Activated CD8-positive, alpha-beta memory T cell treated with anti-CD3 and anti-CD28 coated beads, Interleukin-2, amount 50 U/mL, for 4 hours (primary cell): ENCODE data around the gene ABR.

Experiments used
- DNase-seq: peaks from one replicate; pipeline ENCODE4 v3.0.0-alpha.2; 2020

The ABR gene

DNA sequence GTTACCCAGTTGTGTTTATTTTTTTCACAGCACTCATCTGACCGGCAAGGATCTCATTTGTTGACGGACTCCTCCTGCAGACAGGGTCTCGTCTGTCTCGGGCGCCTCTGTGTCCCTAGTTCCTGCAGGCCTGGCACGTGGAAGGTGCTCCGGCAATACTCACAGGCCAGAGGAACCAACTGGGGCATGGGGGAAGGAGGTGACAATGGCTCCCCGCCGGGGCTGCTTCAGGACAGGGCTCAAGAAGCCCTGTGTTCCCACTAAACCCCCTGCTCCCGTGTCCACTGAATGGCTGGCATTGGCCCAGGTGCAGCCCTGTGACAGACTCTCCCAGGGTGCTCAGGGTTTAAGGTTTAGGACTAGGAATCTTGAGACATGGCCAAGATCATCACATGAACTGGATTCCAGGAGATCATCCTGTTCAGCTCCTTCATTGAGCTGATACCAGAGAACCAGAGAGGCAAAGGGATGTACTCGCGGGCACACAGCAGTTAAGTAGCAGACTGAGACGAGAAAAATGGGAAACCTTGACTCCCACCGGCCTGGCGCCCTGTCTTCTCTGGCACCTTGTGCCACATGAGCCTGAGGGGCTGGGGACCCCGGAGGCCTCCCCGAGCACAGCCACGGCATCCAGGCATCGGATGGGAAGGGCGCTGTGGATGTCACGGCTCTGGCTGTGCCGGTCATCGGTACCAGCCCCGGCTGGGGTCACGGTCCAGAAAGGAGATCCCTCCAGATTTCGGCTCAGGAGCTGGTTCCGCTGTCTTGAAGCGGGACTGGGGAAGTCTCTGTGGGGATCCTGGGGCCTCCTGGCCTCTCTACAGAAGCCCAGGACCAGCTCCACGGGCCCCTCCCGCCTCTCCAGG lies 153.8 kb downstream of the ABR start:
- no peak for DNase-seq

DNA sequence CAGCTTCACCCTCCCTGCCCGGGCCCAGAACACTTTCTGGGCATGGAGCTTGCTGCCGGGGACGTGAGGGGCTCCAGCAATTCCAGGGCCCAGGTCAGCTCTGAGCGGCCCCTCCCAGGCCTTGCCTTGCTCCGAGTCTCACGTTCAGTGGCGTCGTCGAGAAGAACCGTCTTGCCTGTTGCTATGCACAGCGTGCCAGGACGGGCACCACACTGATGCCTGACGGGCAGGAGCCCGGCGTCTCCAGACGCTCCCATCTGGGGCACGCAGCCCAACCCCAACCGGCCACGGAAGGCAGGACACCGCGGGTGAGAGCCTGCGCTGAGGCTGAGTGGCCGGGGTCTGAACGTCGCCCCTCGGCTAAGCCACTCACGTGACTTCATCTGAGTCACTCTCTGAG lies 155.7 kb downstream of the ABR start:
- no peak for DNase-seq

DNA sequence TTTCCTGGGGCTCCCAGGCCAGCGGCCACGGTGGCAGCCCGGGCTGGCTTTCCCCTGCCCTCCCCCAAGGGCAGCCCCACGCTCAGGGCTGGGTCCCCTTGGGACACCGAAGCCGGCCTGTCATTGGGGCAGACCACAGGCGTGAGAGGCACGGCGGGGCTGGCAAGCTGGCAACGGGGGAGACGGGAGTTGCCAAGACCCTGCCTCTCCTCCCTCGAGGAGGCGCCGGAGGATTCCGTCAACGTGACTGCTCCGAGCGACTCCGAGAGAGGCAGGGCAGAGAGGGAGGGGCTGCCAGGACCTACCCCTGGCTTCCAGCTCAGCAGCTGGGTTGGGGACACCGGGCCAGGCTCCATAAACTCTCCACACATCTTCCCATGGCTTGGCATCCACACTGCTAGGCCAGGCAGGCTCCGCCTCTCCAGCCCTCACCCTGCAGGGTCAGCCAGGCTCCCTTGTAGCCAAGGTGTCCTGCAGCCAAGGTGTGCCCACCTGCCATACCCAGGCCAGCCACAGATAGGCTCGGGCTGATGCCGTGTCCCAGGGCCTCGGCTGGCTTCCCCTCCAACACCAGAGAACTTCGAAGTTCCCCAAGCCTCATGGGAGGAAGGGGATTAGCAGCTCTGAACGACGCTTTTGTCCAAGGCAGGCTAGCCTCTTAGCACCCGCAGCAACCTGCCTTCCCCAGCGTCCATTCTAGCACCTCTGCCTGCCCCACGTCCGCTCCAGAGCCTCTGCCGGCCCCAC lies 157.3 kb downstream of the ABR start:
- DNase-seq = no peak

DNA sequence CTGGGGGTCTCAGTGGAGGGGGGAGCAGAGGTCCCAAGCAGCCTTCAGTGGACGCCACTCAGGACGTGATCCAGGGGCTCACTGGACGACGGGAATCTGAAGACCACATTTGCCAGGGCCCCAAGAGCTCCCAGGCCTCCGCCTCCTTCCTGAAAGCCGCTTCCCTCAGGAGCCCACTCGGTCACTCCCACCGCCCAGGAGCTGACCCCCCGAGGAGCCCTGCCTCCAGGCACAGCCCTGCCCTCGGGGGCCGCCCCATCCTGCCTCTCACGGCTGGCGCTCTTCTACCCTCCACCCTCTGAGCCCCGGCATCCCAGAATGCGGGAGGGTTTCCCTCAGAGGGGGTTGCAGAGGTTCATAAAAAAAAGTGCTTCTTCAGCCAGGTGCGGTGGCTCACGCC lies 158.6 kb downstream of the ABR start:
- DNase-seq = no peak

DNA sequence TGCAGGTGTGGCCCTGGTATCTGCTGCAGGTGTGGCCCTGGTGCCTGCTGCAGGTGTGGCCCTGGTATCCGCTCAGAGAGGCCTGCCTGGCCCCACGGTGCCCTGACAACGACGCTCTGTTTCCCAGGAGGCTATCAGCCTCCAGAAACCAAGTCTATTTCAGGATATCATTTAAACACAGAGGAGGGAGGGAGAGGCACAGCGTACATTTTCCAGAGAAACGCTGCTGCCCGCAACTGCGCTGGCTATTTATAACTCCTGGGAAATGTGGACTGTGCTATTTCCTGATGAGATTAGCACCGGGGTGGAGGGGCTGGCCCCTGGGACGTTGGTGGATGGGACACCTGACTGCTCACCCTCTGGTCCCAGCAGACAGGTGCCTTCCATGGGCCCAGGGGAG lies 160.3 kb downstream of the ABR start:
- DNase-seq = no peak

DNA sequence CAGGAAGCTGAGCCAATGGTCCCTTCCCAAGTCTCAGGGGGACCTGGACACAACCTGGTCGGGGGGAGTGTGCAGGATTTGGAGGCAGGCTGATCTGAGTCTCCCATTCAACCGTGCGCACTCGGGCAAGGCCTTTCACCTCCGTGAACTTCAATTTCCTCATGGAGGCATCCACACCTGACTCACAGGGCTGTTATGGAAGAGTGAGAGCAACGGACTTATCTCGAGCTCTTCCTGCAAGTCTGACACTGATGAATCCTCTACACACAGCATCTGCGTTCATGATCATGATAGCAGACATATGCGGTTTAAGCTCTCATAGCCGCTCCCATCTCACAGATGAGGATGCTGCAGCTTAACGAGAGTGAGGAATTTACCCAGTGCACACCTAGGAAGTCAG lies 161.2 kb downstream of the ABR start:
- no peak for DNase-seq

DNA sequence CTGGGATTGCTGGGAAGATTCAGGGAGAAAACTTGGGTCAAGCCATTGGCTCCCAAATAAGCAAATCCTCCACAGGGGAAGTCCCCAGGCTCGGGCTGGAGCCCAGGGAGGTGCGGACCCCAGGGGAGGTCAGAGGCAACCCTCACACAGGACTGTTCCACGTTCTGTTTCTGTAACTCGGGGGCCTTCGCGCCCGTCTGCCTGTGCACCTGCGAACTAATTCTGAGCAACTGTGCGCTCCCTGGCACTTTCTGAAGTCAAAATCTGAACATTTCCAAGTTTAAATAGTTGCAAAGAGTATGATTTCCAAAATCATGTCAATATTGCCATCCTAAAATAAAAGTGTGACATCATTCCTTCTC lies 166.1 kb downstream of the ABR start:
- no peak for DNase-seq

DNA sequence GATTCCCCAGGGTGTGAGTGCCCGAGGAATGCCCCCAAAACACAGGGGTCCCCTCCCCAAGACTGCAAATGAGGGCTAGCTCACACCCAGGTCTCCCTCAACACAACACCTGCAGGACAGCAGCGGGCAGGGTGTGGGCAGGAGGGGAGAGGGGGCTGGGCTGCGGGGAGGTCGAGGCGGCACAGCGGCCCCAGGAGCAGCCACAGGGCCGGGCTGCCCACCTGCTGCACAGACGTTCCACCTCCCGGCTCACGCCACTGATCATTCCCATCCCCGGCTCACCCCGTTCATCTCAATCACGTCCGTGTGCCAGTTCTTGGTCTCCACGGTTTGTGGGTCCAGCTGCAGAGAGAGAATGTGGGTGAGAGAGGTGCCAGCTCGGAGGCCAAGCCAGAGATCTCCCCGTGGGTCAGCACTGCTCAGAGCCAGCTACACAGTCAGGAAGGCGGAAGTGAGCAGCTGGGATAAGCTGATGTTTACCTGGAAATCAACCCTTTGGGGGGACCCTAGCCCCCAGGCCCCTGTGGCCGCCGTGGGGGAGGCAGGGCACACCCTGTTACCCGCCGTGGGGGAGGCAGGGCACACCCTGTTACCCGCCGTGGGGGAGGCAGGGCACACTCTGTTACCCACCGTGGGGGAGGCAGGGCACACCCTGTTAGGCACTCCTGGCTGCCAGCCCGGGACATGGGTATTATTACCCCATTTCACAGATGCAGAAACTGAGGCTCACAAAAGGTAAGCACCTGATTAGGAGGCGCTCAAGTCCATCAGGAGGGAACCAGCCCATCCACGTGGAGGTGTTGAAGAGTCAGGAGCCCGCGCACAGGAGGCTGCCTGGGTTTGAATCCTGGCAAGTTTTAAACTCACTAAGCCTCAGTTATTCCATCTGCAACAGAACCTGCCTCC lies 166.7 kb downstream of the ABR start:
- DNase-seq = no peak

DNA sequence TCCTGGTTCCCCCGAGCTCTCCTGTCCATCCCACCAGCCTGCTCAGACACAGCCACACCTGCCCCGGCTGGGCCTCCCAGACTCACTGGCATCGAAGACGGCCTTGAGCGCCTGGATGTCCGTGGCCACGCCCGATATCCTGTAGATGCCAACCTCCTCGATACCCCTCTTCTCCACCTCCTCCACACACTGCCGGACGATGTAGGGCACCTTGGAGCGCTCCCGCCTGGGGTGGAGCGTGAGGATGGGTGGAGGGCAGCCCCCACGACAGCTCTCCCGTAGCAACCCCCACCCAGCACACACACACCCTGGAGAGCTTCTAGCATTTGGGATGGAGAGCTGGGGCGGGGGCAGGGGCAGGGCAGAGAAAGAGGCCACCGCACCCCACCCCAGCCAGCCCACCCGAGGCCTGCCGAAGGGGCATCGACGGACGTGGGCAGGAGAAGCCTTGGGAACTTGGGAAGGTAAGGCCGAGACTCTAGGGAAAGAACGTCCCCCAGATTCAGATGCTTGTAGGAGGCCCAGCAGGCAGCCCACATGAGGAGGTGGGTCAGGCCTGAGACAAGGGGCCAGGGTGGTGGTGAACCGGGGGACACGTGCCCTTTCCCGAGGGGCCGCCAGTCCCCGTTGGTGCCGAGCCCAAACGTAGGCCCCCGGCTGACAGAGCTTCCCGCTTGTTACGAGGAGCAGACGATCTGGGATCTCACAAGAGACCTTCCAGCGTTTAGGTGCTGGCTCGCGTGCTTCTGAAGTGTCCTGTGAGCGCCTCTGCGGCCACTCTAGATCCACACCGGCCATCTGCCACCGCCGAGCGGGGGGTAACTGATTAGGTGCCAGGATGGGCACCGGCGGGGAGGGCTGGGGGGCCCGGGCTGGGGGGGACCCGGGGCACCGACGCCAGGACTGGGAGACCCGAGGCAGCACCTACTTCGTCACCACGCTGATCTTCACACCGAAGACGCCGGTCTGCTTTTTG lies 167.7 kb downstream of the ABR start:
- DNase-seq = no peak

DNA sequence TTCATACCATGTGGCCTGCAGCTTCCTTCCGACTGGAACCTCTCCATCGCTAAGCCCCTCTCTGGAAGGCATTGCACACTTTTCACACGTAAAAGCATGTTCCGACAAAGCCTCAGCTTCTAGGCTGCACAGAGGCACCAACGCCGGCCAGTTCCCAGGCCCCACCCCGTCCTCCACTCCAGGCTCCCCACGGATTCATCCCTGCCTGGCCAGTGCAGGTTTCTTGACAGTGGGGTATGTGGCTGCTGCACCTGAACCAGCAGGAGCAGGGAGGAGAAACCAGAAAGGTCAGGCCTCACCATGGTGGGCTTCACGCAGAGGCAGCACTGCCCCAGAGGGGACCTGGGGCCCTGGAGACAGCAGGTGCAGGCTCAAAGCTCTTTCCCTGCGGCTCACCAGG lies 168.6 kb downstream of the ABR start:
- DNase-seq = no peak

DNA sequence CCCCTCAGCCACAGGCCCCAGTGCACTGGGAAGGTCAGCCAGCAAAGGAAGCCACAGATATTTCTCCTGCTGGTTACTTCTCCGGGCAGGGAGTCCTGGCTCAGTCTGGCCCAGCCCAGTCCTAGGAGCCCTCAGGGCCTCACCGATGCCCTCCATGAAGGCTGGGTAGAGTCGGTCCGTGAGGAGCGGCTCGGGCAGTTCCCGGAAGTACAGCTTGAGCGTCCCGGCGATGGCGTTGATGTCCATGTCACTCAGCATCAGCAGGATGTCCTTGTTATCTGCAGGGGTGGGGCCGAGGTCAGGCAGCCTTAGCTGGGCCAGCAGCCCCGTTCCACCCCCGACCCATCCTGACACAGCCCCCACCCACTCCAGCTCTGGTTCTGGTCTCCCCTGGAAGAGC lies 169.2 kb downstream of the ABR start:
- DNase-seq = no peak

DNA sequence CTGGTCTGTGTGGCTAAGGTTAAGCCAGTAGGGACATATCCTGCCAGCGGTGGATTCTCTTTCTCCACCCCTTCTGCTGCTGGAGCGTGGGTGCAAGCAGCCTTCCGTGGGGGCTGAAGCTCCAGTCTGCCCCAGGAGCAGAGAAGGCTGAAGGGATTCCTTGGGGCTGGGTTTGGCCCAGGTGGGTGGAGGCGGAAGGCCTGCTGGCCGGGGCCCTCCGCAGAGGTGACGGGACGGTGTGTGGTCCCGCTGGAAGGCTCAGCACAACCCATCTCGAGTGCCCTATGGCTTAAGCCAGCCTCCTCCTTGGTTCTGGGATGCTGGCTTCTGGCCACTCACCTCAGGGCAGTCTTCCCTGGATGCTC lies 169.7 kb downstream of the ABR start:
- no peak for DNase-seq

DNA sequence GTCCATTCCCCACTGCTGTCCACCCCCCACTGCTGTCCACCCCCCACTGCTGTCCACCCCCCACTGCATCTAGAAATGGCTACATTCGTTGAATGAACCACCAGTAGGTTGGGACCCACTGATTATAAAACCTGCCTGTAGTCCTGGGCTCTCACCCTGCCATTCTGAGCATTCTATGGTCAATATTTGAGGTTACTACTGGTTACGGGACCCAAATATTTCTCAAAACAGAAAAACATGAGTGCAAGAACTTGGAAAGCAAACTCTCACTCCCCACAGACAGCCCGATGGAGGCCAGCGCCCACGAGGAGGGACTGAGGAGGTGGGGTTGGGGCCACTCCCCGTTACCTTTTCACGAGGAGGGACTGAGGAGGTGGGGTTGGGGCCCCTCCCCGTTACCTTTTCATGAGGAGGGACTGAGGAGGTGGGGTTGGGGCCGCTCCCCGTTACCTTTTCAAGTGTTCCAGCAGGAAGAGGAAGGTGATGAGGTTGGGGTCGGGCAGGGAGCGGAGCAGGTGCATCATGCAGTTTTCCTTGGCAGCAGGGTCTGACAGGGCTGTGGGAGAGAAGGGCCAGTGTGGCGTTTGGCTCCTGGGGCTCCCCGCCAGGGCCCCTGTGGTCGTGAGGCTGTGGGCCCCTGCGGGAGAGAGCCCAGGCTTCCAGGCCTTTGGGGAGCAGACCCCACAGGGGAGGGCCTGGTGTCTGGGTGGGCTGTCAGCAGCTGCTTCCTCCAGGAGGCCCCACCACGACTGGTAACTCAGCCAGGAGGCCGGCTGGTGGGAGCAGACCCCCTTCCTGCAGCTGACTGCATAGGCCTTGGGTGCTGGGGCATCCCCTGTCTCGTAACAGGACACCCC lies 170.3 kb downstream of the ABR start:
- DNase-seq = no peak

DNA sequence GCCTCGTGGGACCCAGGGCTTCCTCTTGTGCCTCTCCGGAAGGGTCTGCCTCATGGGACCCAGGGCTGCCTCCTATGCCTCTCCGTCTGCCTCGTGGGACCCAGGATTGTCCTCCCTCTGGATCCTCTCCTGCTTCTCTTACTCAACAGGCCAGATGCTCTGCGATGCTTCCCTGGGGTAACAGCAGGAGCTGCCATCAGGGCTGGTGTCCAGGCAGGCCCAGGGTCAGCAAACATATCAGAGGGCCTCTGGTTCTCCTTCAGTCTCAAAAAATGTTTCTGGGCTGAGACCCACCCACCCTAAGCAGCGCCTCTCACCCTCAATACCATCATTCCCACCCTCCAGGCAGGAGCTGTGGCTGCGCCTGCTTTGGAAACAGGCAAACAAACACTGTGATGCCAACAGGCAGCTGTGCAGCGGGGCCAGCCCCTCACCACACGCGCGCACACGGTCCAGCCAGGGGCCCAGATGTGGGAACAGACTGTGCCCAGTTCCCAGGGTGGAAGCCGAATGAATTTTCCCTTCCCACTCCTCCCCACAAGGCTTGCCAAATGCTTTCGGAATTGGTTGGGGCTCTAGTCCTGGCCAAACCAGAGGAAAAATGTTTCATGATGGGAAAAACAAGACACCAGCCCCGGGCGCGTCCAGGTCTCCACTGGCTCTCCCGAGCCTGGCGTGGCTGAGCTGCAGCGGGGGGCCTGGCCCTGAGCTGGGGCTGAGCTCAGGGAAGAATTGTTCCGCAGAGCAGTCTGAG lies 171.6 kb downstream of the ABR start:
- no peak for DNase-seq

DNA sequence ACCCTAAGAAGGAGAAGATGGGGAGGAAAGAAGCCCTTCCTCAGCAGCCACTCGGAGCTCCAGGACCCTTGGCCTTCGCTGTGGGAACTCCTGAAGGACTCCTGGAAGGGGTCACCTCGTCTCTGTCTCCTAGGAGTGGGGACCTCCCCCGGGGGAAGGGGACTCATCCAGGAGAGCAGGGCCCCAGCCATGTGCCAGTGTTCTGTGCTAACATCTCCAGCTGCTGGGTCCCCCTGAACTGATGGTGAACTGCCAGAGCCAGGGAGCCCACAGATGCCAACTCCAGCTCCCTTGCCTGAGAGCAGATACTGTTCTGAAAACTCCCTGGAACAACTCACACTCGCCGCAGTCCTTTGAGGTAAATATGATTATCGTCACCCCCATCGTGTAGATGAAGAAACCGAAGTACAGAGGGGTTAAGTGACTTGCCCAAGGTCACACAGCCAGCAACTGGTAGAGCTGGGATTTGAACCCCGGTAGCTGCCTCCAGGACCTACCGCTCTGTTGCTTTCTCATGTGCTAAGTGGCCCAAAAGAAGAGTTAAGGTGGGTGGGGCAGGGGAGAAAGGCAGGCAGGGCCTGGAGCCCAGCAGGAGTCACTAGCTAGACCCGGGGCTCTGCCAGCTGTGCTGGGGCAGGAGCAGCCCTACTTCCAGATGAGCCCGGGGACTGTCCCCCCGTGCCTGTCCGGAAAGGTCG lies 172.3 kb downstream of the ABR start:
- no peak for DNase-seq

DNA sequence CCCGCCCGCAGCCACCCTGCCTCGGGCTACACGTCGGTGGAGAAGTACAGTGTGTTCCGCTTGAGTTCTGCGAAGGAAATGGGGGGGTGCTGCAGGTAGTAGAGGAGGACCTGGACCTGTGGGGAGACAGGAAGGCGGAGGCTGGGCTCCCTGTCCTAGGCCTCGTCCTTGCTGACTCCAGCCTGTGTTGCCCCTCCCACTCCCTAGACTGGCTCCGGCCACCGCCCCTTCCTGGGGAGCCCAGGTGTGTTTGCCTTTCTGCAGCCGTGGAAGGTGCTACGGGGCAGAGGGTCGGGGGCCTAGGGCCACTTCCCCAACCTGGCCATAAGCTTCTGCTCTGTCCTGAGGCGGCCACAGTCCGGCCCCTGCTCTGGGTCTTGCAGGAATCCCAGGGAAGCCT lies 173.7 kb downstream of the ABR start:
- DNase-seq = no peak

DNA sequence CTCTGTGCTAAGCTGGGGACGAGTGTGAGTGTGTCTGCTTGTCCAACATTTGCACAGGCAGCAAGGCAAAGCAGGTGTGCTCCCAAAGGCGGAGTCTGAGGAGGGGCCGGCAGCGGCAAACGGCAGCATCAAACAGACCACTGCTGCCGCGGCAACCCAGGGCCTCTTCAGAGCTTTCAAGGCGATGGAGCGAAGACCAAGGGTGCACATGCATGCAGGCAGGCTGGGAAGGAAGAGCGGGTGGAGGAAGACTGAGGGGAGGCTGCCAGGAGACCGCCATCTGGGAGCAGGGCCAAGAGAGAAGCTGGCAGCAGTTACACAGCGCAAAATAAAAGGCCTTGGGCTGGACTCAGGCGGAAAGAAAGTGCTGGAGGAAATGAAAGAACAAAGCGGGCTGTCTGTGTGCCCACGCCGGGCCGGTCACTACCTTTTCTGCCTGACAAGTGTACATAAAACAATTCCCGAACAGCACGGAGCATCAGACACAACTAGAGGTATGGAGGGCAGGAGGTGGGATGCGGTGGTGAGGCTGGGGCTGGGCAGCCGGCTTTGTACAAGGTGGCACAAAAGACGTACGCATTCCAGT lies 174.3 kb downstream of the ABR start:
- DNase-seq = no peak

DNA sequence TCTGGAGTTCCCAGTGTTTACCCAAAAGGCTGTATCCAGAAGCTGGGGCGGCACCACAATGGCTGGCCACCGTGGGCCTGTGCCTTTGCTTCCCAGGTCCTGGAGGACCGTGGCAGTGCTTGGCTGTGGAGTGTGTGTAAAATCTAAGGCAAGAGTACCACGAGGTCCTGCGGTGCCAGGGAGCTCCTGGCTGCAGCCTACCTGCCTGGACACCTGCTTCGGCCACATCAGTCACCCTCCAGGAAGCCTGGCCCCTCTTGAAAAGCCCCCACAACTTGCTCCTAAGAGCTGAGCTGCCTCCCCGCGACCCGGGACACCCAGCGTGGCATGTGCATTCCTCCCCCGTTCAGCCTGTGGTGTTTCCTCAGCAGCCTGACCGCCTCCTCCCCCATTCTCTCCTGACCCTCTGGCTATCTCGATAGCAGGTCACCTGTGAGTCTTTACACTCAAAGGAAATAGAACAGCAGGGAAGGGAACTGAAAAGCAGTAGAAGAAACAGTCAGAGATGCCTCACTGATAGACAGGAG lies 174.9 kb downstream of the ABR start:
- DNase-seq = no peak
